OCI-LY3 (cell line): ENCODE measurements around the gene DNAL1.

ENCODE experiments used
- H2AFZ ChIP-seq: fragments of 200-600, 300-600 bp; shearing (Covaris generic); 2 replicates; pipeline ENCODE4 v1.6.0; 2014; ENCODE audit warnings: antibody characterized with exemption, low read depth, low read length
- H3K27ac ChIP-seq: fragments of 200-600, 300-600 bp; sonication (generic); 2 replicates; pipeline ENCODE4 v1.5.1; 2014; ENCODE audit warnings: mild to moderate bottlenecking, low read length, moderate library complexity, mixed read lengths
- H3K27me3 ChIP-seq: fragments of 200-600, 300-600 bp; sonication (generic); 2 replicates; pipeline ENCODE4 v1.6.1; 2014; ENCODE audit warnings: low read depth, low read length, mixed read lengths
- H3K36me3 ChIP-seq: fragments of 200-600, 300-600 bp; sonication (generic); replicated peaks from 2 replicates; pipeline ENCODE3; 2014; ENCODE audit warnings: low read depth, low read length, mixed read lengths
- H3K4me1 ChIP-seq: fragments of 300-600, 200-600 bp; sonication (generic); 2 replicates; pipeline ENCODE4 v1.6.1; 2014; ENCODE audit warnings: low read length, mixed read lengths
- H3K4me2 ChIP-seq: fragments of 200-600, 300-600 bp; sonication (generic); 2 replicates; pipeline ENCODE4 v1.6.1; 2014; ENCODE audit warnings: low read length, mixed read lengths
- H3K4me3 ChIP-seq: fragments of 300-600, 200-600 bp; sonication (generic); 2 replicates; pipeline ENCODE4 v1.5.1; 2014; ENCODE audit warnings: antibody characterized with exemption, mild to moderate bottlenecking, low read length, moderate library complexity
- H3K79me2 ChIP-seq: fragments of 300-600, 200-600 bp; shearing (Covaris generic); 2 replicates; pipeline ENCODE4 v1.6.1; 2014; ENCODE audit warnings: mild to moderate bottlenecking, low read length, mixed read lengths
- H3K9ac ChIP-seq: fragments of 300-600, 200-600 bp; shearing (Covaris generic); 2 replicates; pipeline ENCODE4 v1.6.0; 2014; ENCODE audit warnings: mild to moderate bottlenecking, low read length, moderate library complexity
- H3K9me3 ChIP-seq: fragments of 200-600, 300-600 bp; shearing (Covaris generic); 2 replicates; pipeline ENCODE4 v1.6.1; 2014; ENCODE audit warnings: low read length, mixed read lengths; ENCODE audit not compliant: insufficient read depth
- H4K20me1 ChIP-seq: fragments of 200-600, 300-600 bp; sonication (generic); 2 replicates; pipeline ENCODE4 v1.6.1; 2016; ENCODE audit warnings: low read length, mixed read lengths; ENCODE audit not compliant: insufficient read depth
- EZH2phosphoT487 ChIP-seq: fragments of 200-600 bp; shearing (Covaris generic); IDR thresholded peaks from 2 replicates; pipeline ENCODE4 v1.6.1; 2018; ENCODE audit warnings: antibody characterized with exemption, mixed run types, low read depth
- TF ChIP-seq, protein P1 (sequence below): fragments of 200-600, 300-600 bp; sonication (generic); IDR thresholded peaks from 2 replicates; pipeline ENCODE4 v1.5.1; 2014; ENCODE audit warnings: antibody characterized with exemption, low read length, low read depth

Gene DNAL1

DNA sequence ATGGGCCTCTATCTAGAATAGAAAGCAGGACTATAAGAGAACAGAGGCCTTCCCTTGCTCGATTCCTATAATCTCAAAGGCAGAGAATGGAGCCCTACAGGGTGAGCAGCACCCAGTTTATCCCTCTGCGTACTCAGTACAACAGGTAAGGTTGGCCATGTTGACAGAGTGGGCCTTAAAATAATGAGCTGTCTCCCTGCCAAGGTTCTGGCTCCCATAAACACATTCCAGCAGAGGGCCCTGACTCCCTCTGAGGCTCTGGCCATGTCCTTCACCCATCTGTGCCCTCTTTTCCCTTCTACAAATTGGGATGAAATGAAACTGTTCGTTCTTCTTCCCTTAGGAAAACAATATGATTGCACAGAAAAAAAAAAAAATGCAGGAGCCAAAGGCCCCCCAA lies 86.3 kb downstream of the DNAL1 start:
- H3K4me1 ChIP-seq: no peaks in the 10 kb centered on the region
- no peaks in the 10 kb centered on the region for H3K27me3 ChIP-seq
- H4K20me1 ChIP-seq: peaks cover 67% of the 10 kb centered on the region
- H3K79me2 ChIP-seq: peaks cover 21% of the 10 kb centered on the region
- no peak overlapping the region for H3K4me3 ChIP-seq
- H3K9ac ChIP-seq: no peak overlapping the region
- H3K9me3 ChIP-seq: no peaks in the 10 kb centered on the region
- H3K4me2 ChIP-seq: no peak overlapping the region
- H3K36me3 ChIP-seq: peaks cover 66% of the 10 kb centered on the region
- no peak overlapping the region for H3K27ac ChIP-seq
- no peak overlapping the region for H2AFZ ChIP-seq
- TF ChIP-seq, protein P1, sequence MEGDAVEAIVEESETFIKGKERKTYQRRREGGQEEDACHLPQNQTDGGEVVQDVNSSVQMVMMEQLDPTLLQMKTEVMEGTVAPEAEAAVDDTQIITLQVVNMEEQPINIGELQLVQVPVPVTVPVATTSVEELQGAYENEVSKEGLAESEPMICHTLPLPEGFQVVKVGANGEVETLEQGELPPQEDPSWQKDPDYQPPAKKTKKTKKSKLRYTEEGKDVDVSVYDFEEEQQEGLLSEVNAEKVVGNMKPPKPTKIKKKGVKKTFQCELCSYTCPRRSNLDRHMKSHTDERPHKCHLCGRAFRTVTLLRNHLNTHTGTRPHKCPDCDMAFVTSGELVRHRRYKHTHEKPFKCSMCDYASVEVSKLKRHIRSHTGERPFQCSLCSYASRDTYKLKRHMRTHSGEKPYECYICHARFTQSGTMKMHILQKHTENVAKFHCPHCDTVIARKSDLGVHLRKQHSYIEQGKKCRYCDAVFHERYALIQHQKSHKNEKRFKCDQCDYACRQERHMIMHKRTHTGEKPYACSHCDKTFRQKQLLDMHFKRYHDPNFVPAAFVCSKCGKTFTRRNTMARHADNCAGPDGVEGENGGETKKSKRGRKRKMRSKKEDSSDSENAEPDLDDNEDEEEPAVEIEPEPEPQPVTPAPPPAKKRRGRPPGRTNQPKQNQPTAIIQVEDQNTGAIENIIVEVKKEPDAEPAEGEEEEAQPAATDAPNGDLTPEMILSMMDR: no peak
- TF ChIP-seq EZH2phosphoT487: no peak

DNA sequence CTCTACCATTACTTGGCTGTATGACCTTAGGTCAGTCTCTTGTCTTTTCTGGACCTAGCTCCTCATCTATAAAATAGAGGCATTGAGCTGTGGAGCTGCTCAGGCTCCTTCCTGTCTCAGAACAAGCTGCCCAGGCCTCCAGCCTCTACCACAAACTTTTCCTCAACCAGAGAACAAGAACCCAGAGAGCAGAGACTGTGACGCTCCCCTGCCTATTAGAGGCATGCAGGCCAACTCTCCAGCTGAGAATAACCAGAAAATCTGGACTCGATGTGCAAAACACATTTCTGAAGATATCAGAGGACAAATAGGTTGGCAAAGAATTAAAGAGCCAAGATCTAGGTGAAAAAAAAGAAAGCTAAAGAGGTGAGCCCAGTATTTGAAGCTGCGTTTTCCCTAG lies 87.2 kb downstream of the DNAL1 start:
- no peak overlapping the region for H3K9ac ChIP-seq
- H3K27ac ChIP-seq: no peak overlapping the region
- no peak overlapping the region for H3K4me3 ChIP-seq
- peaks cover 62% of the 10 kb centered on the region for H3K36me3 ChIP-seq
- no peak overlapping the region for H2AFZ ChIP-seq
- H3K79me2 ChIP-seq: peaks cover 26% of the 10 kb centered on the region
- H3K9me3 ChIP-seq: no peaks in the 10 kb centered on the region
- no peak overlapping the region for H3K4me2 ChIP-seq
- H3K27me3 ChIP-seq: no peaks in the 10 kb centered on the region
- peaks cover 65% of the 10 kb centered on the region for H4K20me1 ChIP-seq
- no peaks in the 10 kb centered on the region for H3K4me1 ChIP-seq
- no peak for TF ChIP-seq EZH2phosphoT487
- TF ChIP-seq, protein P1: no peak

DNA sequence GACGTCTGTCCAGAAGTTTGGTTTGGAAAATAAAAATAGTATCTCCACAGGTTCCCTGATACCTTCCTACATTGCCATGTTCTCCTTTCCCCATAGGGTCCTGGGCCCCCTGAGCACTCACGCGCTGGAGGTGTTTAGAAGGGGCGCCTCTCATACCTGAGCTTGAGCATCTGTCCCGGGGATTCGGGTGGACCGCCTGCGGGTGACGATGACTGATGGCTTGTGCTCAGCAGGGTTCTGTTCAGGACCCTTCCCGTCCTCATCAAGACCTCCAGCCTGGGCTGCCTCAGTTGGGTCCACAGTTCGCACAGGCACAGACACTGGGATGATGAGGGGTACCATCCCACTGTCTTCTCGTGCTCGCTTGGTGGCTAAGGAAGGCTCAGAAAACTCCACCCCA lies 92.1 kb downstream of the DNAL1 start:
- H3K27ac ChIP-seq: no peak overlapping the region
- TF ChIP-seq EZH2phosphoT487: no peak
- no peak overlapping the region for H3K4me2 ChIP-seq
- H2AFZ ChIP-seq: no peak overlapping the region
- peaks cover 41% of the 10 kb centered on the region for H3K36me3 ChIP-seq
- peaks cover 52% of the 10 kb centered on the region for H3K79me2 ChIP-seq
- no peak overlapping the region for H3K9ac ChIP-seq
- H4K20me1 ChIP-seq: peaks cover 62% of the 10 kb centered on the region
- peaks cover 4% of the 10 kb centered on the region; the same call in 1 of the 2 replicates for H3K4me1 ChIP-seq
- H3K4me3 ChIP-seq: no peak overlapping the region
- no peaks in the 10 kb centered on the region for H3K9me3 ChIP-seq
- H3K27me3 ChIP-seq: no peaks in the 10 kb centered on the region

DNA sequence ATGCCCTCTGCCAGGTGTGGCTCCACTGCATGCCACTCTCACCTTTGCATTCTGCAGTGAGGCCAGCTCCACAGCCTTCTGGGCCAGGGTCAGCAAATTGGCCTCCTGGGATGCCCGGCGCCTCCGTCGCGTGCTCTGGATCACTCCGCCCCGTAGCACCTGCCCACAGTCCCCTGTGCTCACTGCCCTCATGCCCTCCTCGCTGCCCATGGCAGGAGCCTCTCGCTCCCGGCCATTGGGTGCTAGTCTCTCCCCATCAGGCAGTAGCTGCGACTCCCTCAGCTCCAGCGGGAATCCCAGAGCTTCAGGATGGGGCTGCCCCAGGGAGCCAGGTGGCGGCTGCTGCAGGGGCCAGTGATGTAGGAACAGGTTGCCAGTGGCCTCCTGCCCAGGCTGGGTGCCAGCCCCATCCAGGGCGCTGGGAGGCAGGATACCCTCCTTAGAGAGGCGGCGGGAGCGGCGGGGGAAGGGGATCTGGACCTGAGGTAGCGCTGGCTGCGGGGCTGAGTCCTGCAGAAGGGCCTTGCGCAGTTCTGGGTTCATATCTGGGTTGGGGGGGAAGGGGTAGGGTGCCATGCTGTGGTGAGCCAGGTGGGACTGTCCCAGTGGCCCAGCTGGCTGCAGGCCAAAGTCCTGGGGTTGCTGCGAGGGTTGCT lies 93.9 kb downstream of the DNAL1 start:
- peaks cover 75% of the 10 kb centered on the region for H4K20me1 ChIP-seq
- H3K4me1 ChIP-seq: peaks cover 22% of the 10 kb centered on the region; the same call in 1 of the 2 replicates
- H3K4me3 ChIP-seq: no peak overlapping the region
- peaks cover 36% of the 10 kb centered on the region for H3K36me3 ChIP-seq
- H3K9me3 ChIP-seq: no peaks in the 10 kb centered on the region
- H3K9ac ChIP-seq: no peak overlapping the region
- no peaks in the 10 kb centered on the region for H3K27me3 ChIP-seq
- H3K27ac ChIP-seq: no peak overlapping the region
- no peak overlapping the region for H3K4me2 ChIP-seq
- H2AFZ ChIP-seq: no peak overlapping the region
- TF ChIP-seq EZH2phosphoT487: no peak
- TF ChIP-seq, protein P1: no peak
- H3K79me2 ChIP-seq: peaks cover 66% of the 10 kb centered on the region
